ENCODE results near the gene KRTAP5-2. TPM values are rescaled to one million over a fixed set of nuclear protein-coding genes. Genes with fewer than 3 reads are reported as not detected.

KRTAP5-2 gene
- polyA plus RNA-seq, 6 donors from 2014 or later = not detected

DNA sequence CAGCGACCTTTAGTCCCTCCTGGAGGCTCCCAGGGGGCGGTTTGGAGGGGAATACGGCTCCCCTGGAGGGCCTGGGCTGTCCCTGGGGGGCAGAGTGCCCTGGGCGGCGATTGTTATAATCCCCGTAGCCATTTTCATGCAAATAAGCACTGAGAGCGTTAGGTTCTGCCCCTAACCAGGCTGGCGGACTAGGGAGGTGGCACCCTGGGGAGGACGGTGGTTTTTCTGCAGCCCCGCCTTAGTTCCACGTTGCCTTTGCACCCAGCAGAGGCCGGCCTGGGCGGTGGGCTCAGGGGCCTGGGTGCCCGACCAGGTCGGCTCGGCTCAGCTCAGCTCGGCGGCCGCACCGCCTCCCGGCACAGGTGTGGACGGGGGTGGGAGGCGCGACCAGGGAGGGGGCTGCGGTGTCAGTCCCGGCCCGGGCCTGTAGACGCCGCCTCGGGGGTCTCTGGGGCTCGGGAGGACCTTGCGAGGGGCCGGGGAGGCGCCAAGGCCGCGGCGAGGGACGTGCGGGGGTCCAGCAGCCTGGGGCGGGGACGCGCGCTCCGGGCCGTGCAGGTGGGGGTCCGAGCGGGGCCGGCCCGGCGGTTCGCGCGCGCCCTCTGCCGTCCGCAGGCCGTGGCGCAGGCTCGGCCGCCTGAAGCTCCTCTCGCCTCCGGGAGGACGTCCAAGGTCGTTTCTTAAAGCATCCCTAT is 23.7 kb downstream of the KRTAP5-2 start:
- Mint-ChIP-seq H3K9me3 (peaks cover 5 to 15% (median 11%) of the 10 kb centered on the region in 7 donors), H3K27ac (peak overlapping the region in 5 of 6 donors; percentile 49 to 90 (median 63)), H3K4me3 (peak overlapping the region; percentile 47 to 83 (median 77)), H3K36me3 (peaks cover 0 to 14% of the 10 kb centered on the region in 2 donors), H3K27me3 (peaks cover 13 to 54% (median 30%) of the 10 kb centered on the region in 3 donors), H3K4me1 (peaks cover 6 to 13% (median 13%) of the 10 kb centered on the region in 3 donors)
- peak; percentile 64 to 69 for ATAC-seq (ENCODE audit: low read depth in 2 of 2)
- peak; percentile 74 for DNase-seq

DNA sequence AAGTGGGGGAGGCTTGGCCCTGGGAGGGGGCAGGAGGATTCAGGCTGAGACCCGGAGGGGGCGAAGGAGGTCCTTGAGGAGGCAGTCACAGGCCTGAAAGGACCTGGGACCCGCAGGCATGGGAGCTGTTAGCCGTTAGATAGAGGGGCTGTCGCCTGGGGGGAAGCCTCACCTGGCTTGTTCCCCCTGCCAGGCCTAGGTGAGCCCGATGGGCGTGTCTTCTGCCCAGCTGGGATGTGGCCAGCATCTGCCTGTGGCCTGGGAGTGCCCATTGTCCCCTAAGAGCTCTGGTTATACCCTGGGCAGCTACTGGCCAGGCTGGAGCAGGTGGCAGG is 24.2 kb downstream of the KRTAP5-2 start:
- H3K4me3 Mint-ChIP-seq = peak overlapping the region; percentile 69 to 85 (median 78)
- DNase-seq (no peak), ATAC-seq (ENCODE audit: low read depth in 2 of 2) (peak in 1 of 2 donors; percentile 0)
- H3K4me1 Mint-ChIP-seq = peaks cover 6 to 13% (median 13%) of the 10 kb centered on the region in 3 donors
- H3K27me3 Mint-ChIP-seq = peaks cover 14 to 54% (median 33%) of the 10 kb centered on the region in 3 donors
- H3K36me3 Mint-ChIP-seq = peaks cover 0 to 10% of the 10 kb centered on the region in 2 donors
- peaks cover 5 to 12% (median 8%) of the 10 kb centered on the region in 7 donors for H3K9me3 Mint-ChIP-seq
- peak overlapping the region; percentile 49 to 90 (median 60) for H3K27ac Mint-ChIP-seq

GRCh38 chr11:1573077-1573902 is 24.8 kb downstream of the KRTAP5-2 start:
- Mint-ChIP-seq H3K36me3 (peaks cover 0 to 4% of the 10 kb centered on the region in 2 donors), H3K9me3 (peaks cover 2 to 7% (median 3%) of the 10 kb centered on the region in 7 donors), H3K27ac (peak overlapping the region; percentile 49 to 90 (median 80)), H3K4me3 (peak overlapping the region; percentile 69 to 85 (median 78)), H3K4me1 (peaks cover 6 to 13% (median 13%) of the 10 kb centered on the region in 3 donors), H3K27me3 (peaks cover 11 to 54% (median 33%) of the 10 kb centered on the region in 3 donors)
- no peak for DNase-seq
- no peak for ATAC-seq (ENCODE audit: low read depth in 2 of 2)

GRCh38 chr11:1572197-1573076 is 25.7 kb downstream of the KRTAP5-2 start, which contains the start of gene DUSP8:
DUSP8 (minus strand) TSS chr11:1572271; CDS start chr11:1565826, 6,445 bp downstream.
- Mint-ChIP-seq H3K27me3 (peaks cover 11 to 58% (median 31%) of the 10 kb centered on the region in 3 donors), H3K9me3 (peaks cover 0 to under 1% (median 0%) of the 10 kb centered on the region in 7 donors), H3K4me1 (peaks cover 6 to 13% (median 13%) of the 10 kb centered on the region in 3 donors), H3K4me3 (peak within 1 kb of the TSS in 6 of 8 donors; percentile 46 to 85 (median 70)), H3K36me3 (no peaks in the 10 kb centered on the region), H3K27ac (peak within 1 kb of the TSS in 4 of 6 donors; percentile 65 to 91 (median 84))
- DNase-seq (peak; percentile 93), ATAC-seq (ENCODE audit: low read depth in 2 of 2) (peak; percentile 59 to 72)

- no peaks in the 10 kb centered on the region for H3K36me3 Mint-ChIP-seq
- peaks cover 6 to 13% (median 13%) of the 10 kb centered on the region in 3 donors for H3K4me1 Mint-ChIP-seq
- ATAC-seq (ENCODE audit: low read depth in 2 of 2) (peak in 1 of 2 donors; percentile 4), DNase-seq (peak; percentile 51)
- H3K27me3 Mint-ChIP-seq = peaks cover 11 to 62% (median 34%) of the 10 kb centered on the region in 3 donors
- H3K4me3 Mint-ChIP-seq = peak overlapping the region in 1 of 8 donors; percentile 77
- no peaks in the 10 kb centered on the region for H3K9me3 Mint-ChIP-seq
- peak overlapping the region in 1 of 6 donors; percentile 90 for H3K27ac Mint-ChIP-seq
Observed at GRCh38 chr11:1571760-1572196, 26.3 kb downstream of the KRTAP5-2 start.

DNA sequence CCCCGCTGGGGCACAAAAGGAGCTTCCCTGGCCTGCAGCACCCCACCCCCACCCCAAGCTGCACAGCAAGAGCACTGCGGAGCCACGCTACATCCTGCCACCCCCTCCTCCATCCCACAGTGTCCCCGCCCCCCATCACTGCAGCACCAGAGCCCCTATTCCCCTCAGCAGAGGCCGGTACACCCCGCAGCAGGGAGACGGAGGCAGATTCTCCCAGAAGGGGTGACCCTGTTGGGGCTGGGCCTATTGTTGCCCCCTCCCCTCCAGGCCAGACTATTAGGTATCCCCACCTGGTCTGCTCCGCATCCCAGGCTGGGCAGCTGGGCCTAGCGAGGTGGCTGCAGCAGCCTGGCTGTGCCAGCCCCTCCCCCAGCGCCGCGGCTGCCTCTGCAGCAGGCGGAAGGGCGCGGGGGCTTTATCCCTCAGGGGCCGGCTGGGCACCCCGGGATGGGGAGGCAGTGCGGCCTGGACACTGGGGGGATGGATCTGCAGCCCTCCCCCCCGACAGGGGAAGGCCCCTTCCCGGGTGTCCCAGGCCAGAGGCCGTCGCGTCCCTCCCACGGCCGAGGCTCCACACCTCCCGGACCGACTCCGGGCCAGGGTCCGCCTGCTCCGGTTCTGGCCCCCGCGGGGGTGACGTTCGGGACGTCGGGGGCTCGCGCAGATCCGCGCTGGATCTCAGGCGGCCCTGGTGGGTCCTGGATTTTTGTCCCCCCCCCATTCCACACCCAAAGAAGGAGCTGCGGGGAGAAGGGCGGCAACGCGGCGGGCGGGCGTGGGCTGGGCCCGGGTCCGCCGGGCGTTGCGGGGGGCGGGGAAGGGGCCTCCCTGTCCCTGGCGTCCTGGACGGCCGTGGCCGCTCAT is 27.0 kb downstream of the KRTAP5-2 start:
- no peak for DNase-seq
- H3K27ac Mint-ChIP-seq = peak overlapping the region in 3 of 6 donors; percentile 73 to 91 (median 76)
- H3K4me1 Mint-ChIP-seq = peaks cover 6 to 13% (median 13%) of the 10 kb centered on the region in 3 donors
- no peaks in the 10 kb centered on the region for H3K9me3 Mint-ChIP-seq
- no peaks in the 10 kb centered on the region for H3K36me3 Mint-ChIP-seq
- no peak for ATAC-seq (ENCODE audit: low read depth in 2 of 2)
- H3K4me3 Mint-ChIP-seq = peak overlapping the region; percentile 44 to 76 (median 60)
- H3K27me3 Mint-ChIP-seq = peaks cover 11 to 63% (median 34%) of the 10 kb centered on the region in 3 donors

DNA sequence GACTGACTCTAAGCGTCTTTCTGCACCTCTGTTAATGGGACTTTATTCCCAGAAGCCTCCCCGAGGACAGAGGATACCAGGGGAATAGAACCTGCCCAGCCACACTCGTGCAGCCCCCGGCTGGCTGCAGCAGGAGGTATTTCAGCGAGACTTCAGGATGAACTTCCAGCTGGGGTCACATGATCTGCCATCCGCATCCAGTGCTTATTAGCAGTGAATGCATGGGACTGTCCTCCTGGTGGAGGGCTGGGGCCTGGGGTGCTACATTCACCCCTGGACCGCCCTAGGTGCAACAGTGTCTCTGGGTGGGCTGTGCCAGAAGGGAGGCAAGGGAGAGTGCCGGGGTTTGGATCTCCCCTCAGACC is 27.6 kb downstream of the KRTAP5-2 start:
- peak overlapping the region in 4 of 6 donors; percentile 50 to 91 (median 74) for H3K27ac Mint-ChIP-seq
- peaks cover 6 to 13% (median 13%) of the 10 kb centered on the region in 3 donors for H3K4me1 Mint-ChIP-seq
- ATAC-seq (ENCODE audit: low read depth in 2 of 2) (no peak), DNase-seq (no peak)
- H3K9me3 Mint-ChIP-seq = no peaks in the 10 kb centered on the region
- peak overlapping the region; percentile 44 to 77 (median 60) for H3K4me3 Mint-ChIP-seq
- H3K27me3 Mint-ChIP-seq = peaks cover 11 to 61% (median 37%) of the 10 kb centered on the region in 3 donors
- H3K36me3 Mint-ChIP-seq = no peaks in the 10 kb centered on the region

DNA sequence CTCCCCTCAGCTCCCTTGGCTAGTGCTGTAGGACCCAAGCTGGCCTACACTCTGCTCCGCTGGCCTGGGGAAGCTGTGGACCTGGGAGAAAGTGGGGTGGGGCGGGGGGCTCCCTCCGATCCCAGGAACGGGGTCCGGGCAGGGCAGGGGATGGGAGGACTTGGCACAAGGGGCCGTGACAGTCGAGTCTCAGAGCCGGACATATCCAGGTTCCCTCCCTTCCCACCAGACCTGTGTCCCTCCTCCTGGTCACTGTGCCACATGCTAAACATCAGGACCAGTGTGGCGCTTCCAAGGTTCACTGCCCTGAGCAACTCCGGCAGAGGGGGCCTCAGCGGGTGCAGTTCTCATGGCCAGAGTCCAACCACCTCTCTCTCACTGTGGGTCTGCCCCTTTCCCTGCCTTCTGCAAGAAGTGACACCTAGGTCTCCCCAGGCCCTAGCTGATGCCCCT is 28.1 kb downstream of the KRTAP5-2 start:
- no peak for ATAC-seq (ENCODE audit: low read depth in 2 of 2)
- H3K27ac Mint-ChIP-seq = peak overlapping the region in 4 of 6 donors; percentile 50 to 91 (median 74)
- H3K9me3 Mint-ChIP-seq = no peaks in the 10 kb centered on the region
- H3K4me3 Mint-ChIP-seq = peak overlapping the region in 3 of 8 donors; percentile 69 to 76 (median 73)
- H3K36me3 Mint-ChIP-seq = no peaks in the 10 kb centered on the region
- no peak for DNase-seq
- H3K4me1 Mint-ChIP-seq = peaks cover 6 to 13% (median 13%) of the 10 kb centered on the region in 3 donors
- H3K27me3 Mint-ChIP-seq = peaks cover 10 to 60% (median 37%) of the 10 kb centered on the region in 3 donors

DNA sequence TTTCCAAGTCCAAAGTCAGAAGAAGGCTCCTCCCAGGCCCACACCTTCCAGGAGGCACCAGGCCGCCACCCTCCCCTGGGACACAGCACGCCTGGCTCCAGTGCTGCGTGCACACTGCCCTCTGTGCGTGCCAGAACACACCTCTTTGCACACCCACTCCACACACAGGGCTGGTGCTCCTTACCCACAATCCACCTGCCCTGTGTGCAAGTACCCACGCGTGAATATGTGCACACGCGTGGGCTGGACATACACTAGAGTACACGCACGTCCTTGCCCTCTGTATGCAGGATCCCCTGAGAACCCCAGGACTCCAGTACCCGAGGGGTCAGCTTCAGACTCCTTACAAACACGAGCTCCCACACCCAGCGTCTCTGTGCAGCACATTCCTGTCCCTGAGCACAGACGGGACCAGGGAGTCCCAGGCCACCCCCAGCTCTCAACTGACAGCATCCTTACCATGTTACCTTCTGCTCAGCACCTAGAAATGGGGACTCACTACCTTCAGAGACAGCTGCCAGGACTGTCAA is 28.8 kb downstream of the KRTAP5-2 start:
- no peak for DNase-seq
- peak overlapping the region in 3 of 6 donors; percentile 5 to 73 (median 38) for H3K27ac Mint-ChIP-seq
- H3K36me3 Mint-ChIP-seq = no peaks in the 10 kb centered on the region
- H3K27me3 Mint-ChIP-seq = peaks cover 7 to 62% (median 37%) of the 10 kb centered on the region in 3 donors
- H3K4me3 Mint-ChIP-seq = peak overlapping the region in 4 of 8 donors; percentile 62 to 72 (median 68)
- no peaks in the 10 kb centered on the region for H3K9me3 Mint-ChIP-seq
- ATAC-seq (ENCODE audit: low read depth in 2 of 2) = no peak
- H3K4me1 Mint-ChIP-seq = peaks cover 6 to 13% (median 13%) of the 10 kb centered on the region in 3 donors

- peaks cover 7 to 63% (median 37%) of the 10 kb centered on the region in 3 donors for H3K27me3 Mint-ChIP-seq
- H3K36me3 Mint-ChIP-seq = no peaks in the 10 kb centered on the region
- DNase-seq (no peak), ATAC-seq (ENCODE audit: low read depth in 2 of 2) (peak in 1 of 2 donors; percentile 2)
- H3K4me1 Mint-ChIP-seq = peaks cover 3 to 6% (median 5%) of the 10 kb centered on the region in 3 donors
- H3K9me3 Mint-ChIP-seq = no peaks in the 10 kb centered on the region
- peak overlapping the region in 2 of 6 donors; percentile 51 to 81 for H3K27ac Mint-ChIP-seq
- peak overlapping the region in 1 of 8 donors; percentile 69 for H3K4me3 Mint-ChIP-seq
Observed at GRCh38 chr11:1568441-1568911, 29.6 kb downstream of the KRTAP5-2 start.

- ATAC-seq (ENCODE audit: low read depth in 2 of 2) (no peak), DNase-seq (no peak)
- Mint-ChIP-seq H3K4me3 (peak overlapping the region in 2 of 8 donors; percentile 33 to 35), H3K4me1 (peaks cover 0 to 3% (median 0%) of the 10 kb centered on the region in 3 donors), H3K9me3 (no peaks in the 10 kb centered on the region), H3K27me3 (peaks cover 7 to 68% (median 37%) of the 10 kb centered on the region in 3 donors), H3K36me3 (no peaks in the 10 kb centered on the region), H3K27ac (peak overlapping the region in 2 of 6 donors; percentile 21 to 64)
Observed at GRCh38 chr11:1567721-1568100, 30.4 kb downstream of the KRTAP5-2 start.

Data from naive B cell (primary cell).